Stomach smooth muscle (tissue), 2 donors: ENCODE measurements around the gene RPL10.

ENCODE experiments used
- H3K27ac ChIP-seq: one replicate; pipeline ENCODE4 v1.7.0; 2013; ENCODE audit warnings: mild to moderate bottlenecking, low read length, inconsistent platforms
- H3K27me3 ChIP-seq, 2 donors: one replicate each; pipeline ENCODE4 v1.7.0; 2013; ENCODE audit warnings: low read length in 2 of 2; ENCODE audit not compliant: insufficient read depth in 2 of 2, control insufficient read depth in 1 of 2
- H3K36me3 ChIP-seq, 2 donors: one replicate each; pipeline ENCODE4 v1.7.0; 2013; ENCODE audit warnings: low read length in 2 of 2; ENCODE audit not compliant: control insufficient read depth in 2 of 2, insufficient read depth in 2 of 2
- H3K4me1 ChIP-seq: one replicate; pipeline ENCODE4 v1.7.0; 2013; ENCODE audit warnings: low read length; ENCODE audit not compliant: control insufficient read depth, insufficient read depth
- H3K4me3 ChIP-seq, 2 donors: one replicate each; pipeline ENCODE4 v1.7.0; 2013; ENCODE audit warnings: low read length in 2 of 2
- H3K9ac ChIP-seq, 2 donors: one replicate each; pipeline ENCODE4 v1.7.0; 2013; ENCODE audit warnings: low read length in 2 of 2, mild to moderate bottlenecking in 1 of 2
- H3K9me3 ChIP-seq, 2 donors: one replicate each; pipeline ENCODE4 v1.7.0; 2013; ENCODE audit warnings: low read length in 2 of 2; ENCODE audit not compliant: control insufficient read depth in 2 of 2
- donor health status: healthy.
- donor health status: Pancreatic carcinoma.

The RPL10 gene

GRCh38 chrX:154354013-154354412, 44.2 kb upstream of the RPL10 start:
- Histone ChIP-seq H3K4me1 (peaks cover 30% of the 10 kb centered on the region), H3K9ac (no peak overlapping the region), H3K9me3 (no peaks in the 10 kb centered on the region), H3K36me3 (peaks cover 61 to 79% of the 10 kb centered on the region in 2 donors), H3K27me3 (peaks cover 0 to 3% of the 10 kb centered on the region in 2 donors), H3K27ac (peak overlapping the region; percentile 73), H3K4me3 (no peak overlapping the region)

- Histone ChIP-seq H3K4me1 (peaks cover 35% of the 10 kb centered on the region), H3K27me3 (peaks cover 0 to 3% of the 10 kb centered on the region in 2 donors), H3K36me3 (peaks cover 62 to 78% of the 10 kb centered on the region in 2 donors), H3K9ac (no peak overlapping the region), H3K4me3 (no peak overlapping the region), H3K27ac (peak overlapping the region; percentile 73), H3K9me3 (no peaks in the 10 kb centered on the region)
These were observed 43.7 kb upstream of the RPL10 start for GRCh38 chrX:154354516-154354915.

GRCh38 chrX:154355094-154355775, 42.9 kb upstream of the RPL10 start:
- Histone ChIP-seq H3K36me3 (peaks cover 55 to 82% of the 10 kb centered on the region in 2 donors), H3K9ac (no peak overlapping the region), H3K9me3 (no peaks in the 10 kb centered on the region), H3K4me3 (no peak overlapping the region), H3K27ac (peak overlapping the region; percentile 73), H3K27me3 (peaks cover 0 to 3% of the 10 kb centered on the region in 2 donors), H3K4me1 (peaks cover 41% of the 10 kb centered on the region)

- Histone ChIP-seq H3K27me3 (peaks cover 0 to 3% of the 10 kb centered on the region in 2 donors), H3K36me3 (peaks cover 52 to 77% of the 10 kb centered on the region in 2 donors), H3K4me3 (no peak overlapping the region), H3K27ac (peak overlapping the region; percentile 73), H3K4me1 (peaks cover 41% of the 10 kb centered on the region), H3K9me3 (no peaks in the 10 kb centered on the region), H3K9ac (no peak overlapping the region)
These were observed 42.4 kb upstream of the RPL10 start for GRCh38 chrX:154355776-154356140.

DNA sequence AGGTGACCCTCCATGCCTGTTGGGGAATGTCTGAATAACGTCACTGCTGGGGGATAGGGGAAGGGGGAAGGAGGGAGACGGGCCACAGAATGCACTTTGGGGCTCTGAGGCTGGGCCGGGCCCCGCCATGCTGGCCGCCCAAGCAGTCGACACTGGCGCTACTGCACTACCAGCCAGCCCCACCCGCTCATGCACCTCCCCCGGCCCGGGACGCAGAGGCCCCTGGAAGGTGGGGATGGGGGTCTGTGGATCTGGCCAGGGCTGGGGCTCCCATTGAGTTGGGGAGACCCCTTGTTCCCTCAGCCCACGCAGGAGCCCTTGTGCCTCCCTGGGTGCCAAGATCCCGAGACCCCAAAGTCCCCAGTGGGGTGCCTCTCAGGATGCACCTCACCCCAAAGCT, 41.6 kb upstream of the RPL10 start:
- Histone ChIP-seq H3K4me3 (no peak overlapping the region), H3K9me3 (no peaks in the 10 kb centered on the region), H3K36me3 (peaks cover 51 to 74% of the 10 kb centered on the region in 2 donors), H3K27ac (peak overlapping the region; percentile 73), H3K27me3 (peaks cover 0 to 3% of the 10 kb centered on the region in 2 donors), H3K9ac (no peak overlapping the region), H3K4me1 (peaks cover 45% of the 10 kb centered on the region)

- Histone ChIP-seq H3K4me1 (peaks cover 50% of the 10 kb centered on the region), H3K27ac (peak overlapping the region; percentile 73), H3K9ac (no peak overlapping the region), H3K27me3 (peaks cover 0 to 3% of the 10 kb centered on the region in 2 donors), H3K36me3 (peaks cover 53 to 74% of the 10 kb centered on the region in 2 donors), H3K9me3 (no peaks in the 10 kb centered on the region), H3K4me3 (no peak overlapping the region)
These were observed 41.0 kb upstream of the RPL10 start for GRCh38 chrX:154357205-154357604.

DNA sequence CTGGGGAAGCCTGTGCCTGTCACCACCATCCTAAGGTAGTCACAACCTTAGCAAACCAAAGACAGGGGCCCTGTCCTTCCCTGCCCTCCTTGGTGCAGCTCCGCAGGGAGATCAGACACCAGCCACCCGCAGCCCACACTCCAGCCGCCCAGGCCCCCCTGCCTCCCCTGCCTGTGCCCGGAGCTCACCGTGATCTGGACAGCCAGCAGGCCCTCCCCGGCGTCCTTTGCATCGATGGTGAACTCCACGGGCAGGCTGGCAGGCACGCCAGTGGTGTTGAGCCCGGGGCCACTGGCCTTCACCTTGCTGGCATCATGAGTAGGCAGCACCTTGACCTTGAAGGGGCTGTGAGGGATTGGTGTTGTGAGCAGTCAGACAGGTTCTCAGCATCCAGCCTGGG, 40.2 kb upstream of the RPL10 start:
- no peaks in the 10 kb centered on the region for H3K9me3 ChIP-seq
- H3K27ac ChIP-seq, result peak overlapping the region; percentile 73
- H3K36me3 ChIP-seq, result peaks cover 55 to 73% of the 10 kb centered on the region in 2 donors
- peaks cover 0 to 3% of the 10 kb centered on the region in 2 donors for H3K27me3 ChIP-seq
- H3K9ac ChIP-seq, result no peak overlapping the region
- H3K4me1 ChIP-seq, result peaks cover 54% of the 10 kb centered on the region
- no peak overlapping the region for H3K4me3 ChIP-seq

- no peak overlapping the region for H3K9ac ChIP-seq
- peaks cover 54% of the 10 kb centered on the region for H3K4me1 ChIP-seq
- peaks cover 54 to 65% of the 10 kb centered on the region in 2 donors for H3K36me3 ChIP-seq
- H3K4me3 ChIP-seq, result no peak overlapping the region
- H3K9me3 ChIP-seq, result no peaks in the 10 kb centered on the region
- peak overlapping the region; percentile 73 for H3K27ac ChIP-seq
- H3K27me3 ChIP-seq, result peaks cover 0 to 2% of the 10 kb centered on the region in 2 donors
These were observed 39.3 kb upstream of the RPL10 start for GRCh38 chrX:154358829-154359228.

DNA sequence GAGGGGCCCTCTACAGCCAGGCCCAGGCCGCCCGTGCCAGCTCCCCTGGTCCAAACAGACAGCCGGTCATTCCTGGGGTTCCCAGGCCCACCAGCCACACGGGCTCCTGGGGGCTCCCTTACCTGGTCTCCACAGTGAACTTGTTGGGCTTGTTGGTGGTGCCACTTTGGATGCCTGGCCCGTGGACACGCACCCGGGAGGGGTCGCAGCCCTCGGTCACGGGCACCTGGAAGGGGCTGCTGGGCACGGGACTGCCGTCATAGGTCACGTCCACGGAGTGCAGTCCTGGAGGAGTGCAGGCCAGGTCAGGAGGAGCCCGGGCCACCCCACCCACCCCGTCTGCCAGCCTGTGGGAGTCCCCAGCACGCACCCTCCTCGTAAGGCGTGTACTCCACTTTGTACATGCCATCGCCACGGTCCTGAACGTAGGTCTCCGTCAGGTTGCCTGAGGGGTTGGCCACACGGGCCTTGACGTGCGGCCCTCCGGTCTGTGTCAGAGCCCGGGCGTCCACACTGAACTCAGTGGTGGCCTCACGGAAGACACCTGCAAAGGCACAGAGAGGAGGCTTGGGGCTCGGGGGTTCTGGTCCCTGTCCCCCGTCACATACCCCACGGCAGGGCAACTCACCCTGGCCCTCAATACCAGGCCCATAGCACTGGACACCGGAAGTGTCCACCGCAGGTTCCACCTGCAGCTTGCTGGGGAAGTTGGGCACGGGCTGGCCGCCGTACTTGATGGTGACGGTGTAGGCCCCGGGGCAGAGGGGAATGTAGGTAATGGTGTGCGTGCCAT, 38.6 kb upstream of the RPL10 start:
- Histone ChIP-seq H3K4me3 (no peak overlapping the region), H3K9me3 (no peaks in the 10 kb centered on the region), H3K4me1 (peaks cover 57% of the 10 kb centered on the region), H3K36me3 (peaks cover 55 to 65% of the 10 kb centered on the region in 2 donors), H3K27me3 (peaks cover 0 to 3% of the 10 kb centered on the region in 2 donors), H3K9ac (no peak overlapping the region), H3K27ac (peak overlapping the region; percentile 73)

- Histone ChIP-seq H3K9ac (no peak overlapping the region), H3K27me3 (peaks cover 0 to 3% of the 10 kb centered on the region in 2 donors), H3K9me3 (no peaks in the 10 kb centered on the region), H3K4me3 (no peak overlapping the region), H3K4me1 (peaks cover 59% of the 10 kb centered on the region), H3K36me3 (peaks cover 51 to 65% of the 10 kb centered on the region in 2 donors), H3K27ac (peak overlapping the region; percentile 73)
These were observed 37.9 kb upstream of the RPL10 start for GRCh38 chrX:154360155-154360713.
